NCI-H2081 treated with DMSO at 0.1 percent for 48 hours (cell line): Measurements from ENCODE around the gene ESRRG.

ENCODE experiments used
- DNase-seq: peaks from one replicate; lab custom pipeline; 2025; lab: John Stamatoyannopoulos, UW

Gene ESRRG

DNA sequence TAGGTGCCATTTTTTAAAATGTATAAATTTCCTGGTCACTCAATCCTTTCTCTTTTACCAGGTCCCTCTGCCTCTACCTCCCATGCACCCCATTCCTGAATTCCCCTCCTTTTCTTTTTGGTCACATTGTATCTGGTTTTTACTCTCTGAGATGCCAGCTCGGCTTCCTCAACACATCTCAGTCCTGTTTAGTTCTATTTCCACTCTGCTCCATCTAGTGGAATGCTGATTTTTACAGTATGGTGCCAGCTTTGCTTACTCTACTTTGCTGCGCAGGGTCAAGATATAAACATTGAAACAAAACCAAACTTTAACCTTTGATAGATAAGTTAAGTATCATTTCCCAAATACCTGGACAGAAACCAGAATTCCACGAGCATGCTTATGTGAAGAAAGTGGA, 96.0 kb downstream of the ESRRG start:
- no peak for DNase-seq

DNA sequence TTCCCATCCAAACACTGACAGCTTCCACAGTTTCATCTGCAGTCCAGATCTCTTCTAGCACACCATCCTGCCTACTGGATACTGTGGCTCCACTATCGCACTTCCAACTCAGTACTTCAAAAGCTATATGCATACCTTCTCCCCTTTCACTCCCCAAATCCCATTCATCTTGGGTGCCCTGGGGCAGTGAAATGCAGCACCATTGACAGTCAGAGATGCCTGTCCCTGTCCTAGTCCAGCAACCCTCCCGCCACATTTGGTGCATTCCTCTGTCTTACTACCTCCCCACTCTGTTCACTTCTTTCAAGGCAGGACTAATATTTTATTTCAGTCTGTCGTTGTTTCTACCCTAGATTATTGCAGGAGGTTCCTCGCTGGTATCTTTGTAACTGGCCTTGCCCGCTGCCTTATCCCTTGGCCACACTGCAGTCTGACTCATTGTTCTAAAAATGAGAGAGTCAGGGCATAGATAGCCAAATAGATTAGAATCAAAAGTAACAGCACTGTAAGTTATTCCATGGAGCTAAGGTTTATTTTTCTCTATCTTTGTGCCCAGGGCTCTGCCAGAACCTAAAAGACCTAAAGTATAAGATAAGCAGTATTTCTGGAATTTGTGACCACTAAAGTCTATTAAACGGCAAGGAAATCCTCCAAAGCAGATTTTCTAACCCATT, 96.7 kb downstream of the ESRRG start:
- no peak for DNase-seq

GRCh38 chr1:216621536-216621935, 101.7 kb downstream of the ESRRG start:
- no peak for DNase-seq

DNA sequence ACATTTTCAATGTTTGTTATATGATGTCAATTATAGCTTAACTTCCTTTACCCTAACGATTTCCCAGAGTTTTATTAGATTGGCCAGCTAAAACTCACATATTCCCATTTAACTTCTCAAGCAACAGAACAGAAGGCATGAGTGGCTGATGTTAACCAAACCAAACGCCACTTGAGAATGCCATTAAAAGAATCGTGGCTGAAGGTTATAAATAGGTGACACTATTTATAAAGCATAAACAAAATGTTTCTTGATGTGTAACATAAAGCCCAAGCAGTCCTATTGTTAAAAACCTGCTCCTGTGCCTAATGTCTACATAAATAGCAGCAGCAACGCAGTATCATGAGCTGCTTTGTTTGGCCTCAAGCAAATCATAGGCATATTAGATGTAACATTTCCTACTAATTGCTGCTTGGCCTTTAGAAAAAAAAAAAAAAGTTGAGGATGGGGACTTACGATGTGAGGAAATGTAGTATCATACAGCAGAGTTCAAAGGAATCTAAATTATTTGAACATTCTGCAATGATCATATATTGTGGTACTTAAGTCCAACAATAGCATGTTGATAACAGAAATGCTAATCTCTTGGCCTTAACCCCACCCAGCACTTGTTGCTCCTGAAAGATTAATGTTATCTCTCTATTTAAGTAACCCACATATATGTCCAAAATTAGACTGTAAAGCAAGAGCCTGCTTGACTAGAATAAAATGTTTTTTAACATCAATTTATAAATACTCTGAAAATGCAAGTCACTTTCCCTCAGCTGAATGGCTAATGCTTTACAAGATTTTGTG, 106.0 kb downstream of the ESRRG start:
- no peak for DNase-seq

- DNase-seq: no peak
These were observed 106.8 kb downstream of the ESRRG start for GRCh38 chr1:216616425-216616824.

DNA sequence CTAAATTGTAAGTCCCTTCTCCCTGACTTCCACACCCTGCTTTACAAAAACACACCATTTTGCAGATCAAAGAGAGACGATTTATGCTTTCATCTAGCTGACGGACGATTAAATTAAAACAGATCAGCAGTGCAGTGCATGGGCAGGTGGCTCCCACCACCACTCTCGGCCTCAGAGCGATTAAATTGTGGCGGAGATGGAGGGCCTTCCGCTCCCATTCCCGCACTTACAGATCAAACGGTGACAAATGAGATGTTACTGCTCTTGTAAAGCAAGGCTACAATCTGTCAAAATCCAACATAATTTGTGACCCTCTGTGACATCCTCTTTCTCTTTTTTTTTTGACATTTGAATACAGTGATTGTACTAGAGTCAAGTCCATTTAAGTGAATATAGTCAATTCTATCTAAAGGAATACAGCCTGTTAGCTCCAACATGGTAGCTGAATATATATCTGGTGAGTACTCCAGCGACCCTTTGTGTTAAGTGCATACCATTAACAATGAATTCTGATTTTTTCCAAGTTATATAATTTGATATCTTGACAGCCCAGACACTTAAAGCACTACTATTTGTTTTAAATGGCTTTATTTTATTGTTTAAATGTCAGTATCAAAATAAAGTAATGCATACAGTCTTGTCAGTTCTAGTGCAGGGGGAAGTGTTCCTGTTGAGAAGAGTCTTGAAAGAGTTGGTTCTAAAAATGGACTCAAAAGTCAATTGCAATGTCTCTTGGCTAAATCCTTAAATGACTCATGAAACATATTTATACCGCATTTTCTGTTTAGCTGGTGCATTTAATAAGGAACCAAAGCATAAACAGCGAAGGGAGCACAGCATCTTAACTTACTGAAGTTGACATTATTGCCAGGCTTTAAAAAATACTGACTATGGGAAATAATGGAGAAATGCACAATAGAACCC, 109.0 kb downstream of the ESRRG start:
- DNase-seq: no peak

DNA sequence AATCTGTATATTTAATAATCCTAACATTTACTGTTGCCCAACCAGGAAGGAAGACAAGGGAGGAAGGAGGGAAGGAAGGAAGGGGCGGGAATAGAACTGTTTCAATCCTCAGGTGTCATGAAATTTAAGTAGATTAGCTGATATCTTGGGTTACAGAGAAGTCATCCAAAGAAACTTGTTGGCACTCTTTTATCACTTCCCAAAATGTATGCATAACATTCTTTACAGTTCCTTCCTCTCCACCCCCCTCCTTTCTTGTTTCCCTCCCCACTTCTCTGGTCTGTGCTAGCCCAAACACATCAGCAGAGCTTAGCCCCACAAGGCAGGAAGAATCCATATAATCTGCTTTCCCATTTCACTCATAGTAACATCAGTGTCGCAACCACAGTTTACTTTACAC, 110.9 kb downstream of the ESRRG start:
- no peak for DNase-seq

DNA sequence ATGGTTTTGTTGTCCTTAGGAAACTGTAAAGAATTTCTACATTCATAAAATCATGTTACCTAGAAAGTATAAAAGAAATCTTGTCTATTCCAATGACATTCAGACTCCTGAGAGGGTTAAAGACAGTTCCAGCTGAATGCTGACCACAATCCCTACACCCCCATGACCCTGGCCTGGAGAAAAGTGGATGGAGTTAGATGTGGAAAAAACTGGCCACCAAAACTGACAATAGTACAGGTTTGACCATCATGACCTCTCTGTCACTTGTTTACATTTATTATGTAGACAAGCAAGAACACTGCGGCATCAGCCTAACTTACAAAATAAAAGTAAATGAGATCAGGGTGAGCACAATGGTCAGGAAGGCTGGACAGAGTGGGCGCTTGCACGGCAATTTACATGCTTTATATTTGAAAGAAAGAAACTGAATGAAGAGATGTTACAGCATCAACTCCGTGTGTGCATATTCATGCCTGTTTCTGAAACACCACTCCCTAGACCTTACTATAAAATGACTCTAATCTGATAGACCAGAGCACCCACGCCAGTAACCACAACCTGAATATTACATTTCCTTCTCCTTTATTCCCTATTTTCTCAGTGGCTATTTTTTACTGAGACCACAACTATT, 116.0 kb downstream of the ESRRG start:
- DNase-seq: no peak

- no peak for DNase-seq
These were observed 117.1 kb downstream of the ESRRG start for GRCh38 chr1:216606047-216606637.

GRCh38 chr1:216604771-216605170, 118.5 kb downstream of the ESRRG start:
- DNase-seq: no peak

GRCh38 chr1:216600730-216601609, 122.3 kb downstream of the ESRRG start:
- DNase-seq: peak; percentile 74

DNA sequence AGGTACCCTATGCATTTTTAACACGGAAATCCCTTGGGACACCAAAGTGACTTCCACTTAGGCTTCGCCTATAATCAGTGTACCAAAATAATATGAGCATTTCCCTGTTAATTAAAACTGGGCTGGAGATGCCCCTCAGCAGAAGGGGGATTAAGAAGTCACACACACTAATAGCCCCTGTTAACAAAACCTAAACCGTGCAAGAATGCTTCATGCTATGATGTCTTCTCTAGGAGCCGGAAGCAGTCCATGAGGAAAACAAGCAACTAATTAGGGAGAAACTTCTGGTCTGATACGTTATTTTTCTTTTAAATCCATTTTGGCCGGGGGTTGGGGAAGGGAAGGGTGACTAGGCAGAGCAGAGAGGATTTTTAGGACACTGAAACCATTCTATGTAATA, 123.4 kb downstream of the ESRRG start:
- DNase-seq: no peak

DNA sequence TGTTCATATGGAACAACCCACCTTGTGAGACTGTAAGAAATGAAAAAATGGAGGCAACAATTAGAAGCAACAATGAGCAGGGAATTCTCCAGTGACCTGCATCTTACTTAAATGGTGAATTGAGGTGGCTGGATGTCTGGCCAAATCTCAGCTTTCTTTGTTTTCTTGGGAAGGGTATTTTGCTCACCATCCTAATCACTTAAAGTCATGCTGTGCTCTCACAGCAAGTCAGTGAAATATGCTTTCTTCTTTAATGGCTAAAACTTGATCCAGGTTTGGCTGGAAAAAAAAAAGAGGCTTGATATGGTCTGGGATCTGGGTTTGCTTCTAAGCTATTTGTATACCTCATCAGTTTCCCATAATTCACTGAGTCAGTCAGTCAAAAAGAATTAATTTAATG, 124.8 kb downstream of the ESRRG start:
- no peak for DNase-seq

DNA sequence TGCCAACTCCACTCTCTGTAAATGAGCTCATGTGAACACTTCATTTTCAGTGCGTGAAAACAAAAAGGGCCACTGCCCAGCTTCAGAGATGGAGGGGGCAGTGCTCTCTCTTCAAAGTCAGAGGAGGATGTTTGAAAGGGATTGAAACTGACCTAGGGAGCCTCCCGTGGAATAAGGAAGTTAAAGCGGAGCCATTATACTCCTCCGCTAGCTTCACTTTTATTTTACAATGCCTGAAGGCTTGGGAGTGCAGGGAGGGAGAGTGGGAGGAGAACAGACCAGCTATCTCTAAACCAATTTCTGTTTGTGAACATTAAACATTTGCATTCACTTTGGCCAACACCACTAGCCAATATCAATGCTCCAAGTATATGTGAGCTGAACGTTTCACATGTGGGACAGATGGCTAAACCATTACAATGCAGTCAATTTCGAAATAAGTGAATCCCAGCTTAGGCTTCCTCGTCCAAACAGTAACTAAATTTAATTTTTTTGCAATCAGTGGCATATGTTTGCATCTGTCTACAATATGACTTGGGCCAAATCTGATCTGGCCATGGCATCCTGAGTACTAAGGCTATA, 126.9 kb downstream of the ESRRG start:
- DNase-seq: no peak

DNA sequence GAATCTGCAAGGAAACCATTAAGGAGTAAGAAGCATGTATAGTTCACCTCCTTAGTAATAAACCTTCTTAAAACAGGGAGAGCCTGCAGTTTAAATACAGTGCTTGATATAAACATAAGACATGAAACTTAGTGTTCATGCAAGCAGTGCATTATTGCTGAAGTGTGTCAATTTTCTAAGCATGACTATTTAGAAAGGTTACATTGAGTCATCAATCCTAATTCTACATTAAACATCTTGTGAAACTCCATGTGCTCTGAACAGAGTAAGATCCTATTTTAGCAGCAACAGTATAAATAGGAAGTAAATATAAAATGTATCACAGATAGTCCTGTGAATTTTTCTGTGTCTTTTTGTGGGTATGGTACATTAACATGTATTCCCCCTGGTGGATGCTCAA, 135.5 kb downstream of the ESRRG start:
- DNase-seq: no peak

DNA sequence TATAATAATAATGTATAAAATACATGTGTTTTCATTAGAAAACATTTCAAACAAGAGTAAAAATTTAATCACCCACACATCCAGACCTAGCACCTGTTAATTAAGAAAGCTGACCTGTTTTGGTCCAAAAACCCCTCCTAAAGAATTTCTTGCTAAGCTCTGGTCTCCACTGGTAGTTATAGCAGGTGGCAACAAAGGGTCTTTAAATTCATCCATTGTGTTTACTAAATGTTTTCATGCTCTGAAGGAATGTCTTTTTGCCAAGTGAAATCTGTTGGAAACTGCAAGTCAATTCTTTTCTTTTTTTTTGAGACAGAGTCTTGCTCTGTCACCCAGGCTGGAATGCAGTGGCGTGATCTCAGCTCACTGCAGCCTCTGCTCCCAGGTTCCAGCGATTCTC, 141.1 kb downstream of the ESRRG start:
- no peak for DNase-seq

GRCh38 chr1:216580538-216581057, 142.6 kb downstream of the ESRRG start:
- no peak for DNase-seq

- no peak for DNase-seq
These were observed 146.8 kb downstream of the ESRRG start for GRCh38 chr1:216576234-216576937.

- DNase-seq: no peak
These were observed 156.5 kb downstream of the ESRRG start for GRCh38 chr1:216566641-216567205.
